Glutamatergic neuron (in vitro differentiated cells): ENCODE data around the gene SMIM5. TPM values are rescaled to one million over a fixed set of nuclear protein-coding genes. Genes with fewer than 3 reads are reported as not detected.

ENCODE experiments used
- DNase-seq: peaks from one replicate; pipeline ENCODE4 v3.0.0; 2022
- H3K27ac Mint-ChIP-seq: one replicate; pipeline ENCODE4 v1.8.0; 2020; ENCODE audit warnings: mild to moderate bottlenecking, mixed read lengths, inconsistent platforms; ENCODE audit not compliant: unreplicated experiment
- H3K27me3 Mint-ChIP-seq: one replicate; pipeline ENCODE4 v1.8.0; 2020; ENCODE audit warnings: mild to moderate bottlenecking, moderate library complexity, mixed read lengths, inconsistent platforms; ENCODE audit not compliant: unreplicated experiment
- H3K36me3 Mint-ChIP-seq: one replicate; pipeline ENCODE4 v1.8.0; 2020; ENCODE audit warnings: mild to moderate bottlenecking, mixed read lengths, inconsistent platforms; ENCODE audit not compliant: unreplicated experiment
- H3K4me1 Mint-ChIP-seq: one replicate; pipeline ENCODE4 v1.8.0; 2020; ENCODE audit warnings: mild to moderate bottlenecking, low read depth, mixed read lengths, inconsistent platforms; ENCODE audit not compliant: unreplicated experiment
- H3K4me3 Mint-ChIP-seq: one replicate; pipeline ENCODE4 v1.8.0; 2020; ENCODE audit warnings: mild to moderate bottlenecking, mixed read lengths, inconsistent platforms; ENCODE audit not compliant: unreplicated experiment
- H3K9me3 Mint-ChIP-seq: one replicate; pipeline ENCODE4 v1.8.0; 2020; ENCODE audit warnings: mild to moderate bottlenecking, moderate library complexity, mixed read lengths, inconsistent platforms; ENCODE audit not compliant: unreplicated experiment
- CTCF ChIP-seq: fragments of 200-600 bp; sonication (generic); IDR thresholded peaks from one replicate; pipeline ENCODE4 v1.5.0; 2021; ENCODE audit not compliant: partially characterized antibody, unreplicated experiment
- total RNA-seq: library from RNA; stranded (reverse); fragmentation: NEBNext Ultra II Directional; extraction: Animal tissue kit (Norgen Biotek cat#: 25700); gene quantifications from one replicate; pipeline ENCODE4 v1.2.1, GENCODE V29; 2021; ENCODE audit not compliant: unreplicated experiment

SMIM5 gene
- total RNA-seq, 1 donor from 2014 or later: 0.20 TPM

- Mint-ChIP-seq H3K9me3 (peaks cover 1% of the 10 kb centered on the region), H3K36me3 (no peaks in the 10 kb centered on the region), H3K27me3 (no peaks in the 10 kb centered on the region), H3K4me1 (peaks cover 5% of the 10 kb centered on the region), H3K4me3 (no peak overlapping the region), H3K27ac (no peak overlapping the region)
- DNase-seq: no peak
- TF ChIP-seq CTCF: no peak
These were observed 29.1 kb upstream of the SMIM5 start for GRCh38 chr17:75604034-75604695.

GRCh38 chr17:75605790-75606189 lies 27.4 kb upstream of the SMIM5 start:
- no peak for DNase-seq
- TF ChIP-seq CTCF: no peak
- no peak overlapping the region for H3K4me3 Mint-ChIP-seq
- H3K9me3 Mint-ChIP-seq: peaks cover 1% of the 10 kb centered on the region
- no peaks in the 10 kb centered on the region for H3K36me3 Mint-ChIP-seq
- no peak overlapping the region for H3K27ac Mint-ChIP-seq
- peaks cover 5% of the 10 kb centered on the region for H3K4me1 Mint-ChIP-seq
- no peaks in the 10 kb centered on the region for H3K27me3 Mint-ChIP-seq

- no peaks in the 10 kb centered on the region for H3K36me3 Mint-ChIP-seq
- DNase-seq: no peak
- H3K9me3 Mint-ChIP-seq: no peaks in the 10 kb centered on the region
- no peak overlapping the region for H3K4me3 Mint-ChIP-seq
- no peak overlapping the region for H3K27ac Mint-ChIP-seq
- H3K4me1 Mint-ChIP-seq: peaks cover 5% of the 10 kb centered on the region
- H3K27me3 Mint-ChIP-seq: peaks cover 2% of the 10 kb centered on the region
- no peak for TF ChIP-seq CTCF
These were observed 26.1 kb upstream of the SMIM5 start for GRCh38 chr17:75607086-75607485.

- TF ChIP-seq CTCF: no peak
- H3K27me3 Mint-ChIP-seq: peaks cover 2% of the 10 kb centered on the region
These were observed 22.9 kb upstream of the SMIM5 start for GRCh38 chr17:75610103-75610984.

More at GRCh38 chr17:75610103-75610984, 22.9 kb upstream of the SMIM5 start:
- Mint-ChIP-seq H3K9me3 (no peaks in the 10 kb centered on the region), H3K36me3 (no peaks in the 10 kb centered on the region), H3K4me3 (no peak overlapping the region), H3K4me1 (peaks cover 5% of the 10 kb centered on the region), H3K27ac (no peak overlapping the region)
- DNase-seq: no peak
